Uterus (tissue), 4 donors: ENCODE results near the gene LHPP. TPM values are rescaled to one million over a fixed set of nuclear protein-coding genes. Genes with fewer than 3 reads are reported as not detected.

Experiments
- DNase-seq, 2 donors: peaks; one replicate each; pipeline ENCODE4 v3.0.0-alpha.2; 2019 to 2020
- H3K27ac ChIP-seq, 2 donors: fragments of 200-600 bp; sonication (generic); 1 replicate in 1 of 2; 2 replicates in 1 of 2; pipeline ENCODE4 v1.5.1; 2016 to 2018
- H3K27me3 ChIP-seq, 2 donors: fragments of 200-600 bp; sonication (generic); one replicate each; pipeline ENCODE4 v1.5.1; 2018 to 2019; ENCODE audit warnings: control low read depth in 1 of 2
- H3K36me3 ChIP-seq, 2 donors: fragments of 200-600 bp; sonication (generic); one replicate each; pipeline ENCODE4 v1.5.1; 2019; ENCODE audit warnings: control low read depth in 1 of 2
- H3K4me1 ChIP-seq, 2 donors: fragments of 200-600 bp; sonication (generic); one replicate each; pipeline ENCODE4 v1.5.1; 2018 to 2019; ENCODE audit warnings: control low read depth in 1 of 2
- H3K4me3 ChIP-seq, 2 donors: fragments of 200-600 bp; sonication (generic); 1 replicate in 1 of 2; 2 replicates in 1 of 2; pipeline ENCODE4 v1.5.1; 2018 to 2019; ENCODE audit warnings: mild to moderate bottlenecking in 1 of 2
- H3K9me3 ChIP-seq, 2 donors: fragments of 200-600 bp; sonication (generic); one replicate each; pipeline ENCODE4 v1.5.1; 2019; ENCODE audit warnings: control low read depth in 1 of 2
- CTCF ChIP-seq, 4 experiments: fragments of 200-600 bp in 2 of 4; fragments of 450-650 bp in 2 of 4; sonication (generic) in 2 of 4; IDR thresholded peaks; one replicate each; pipeline ENCODE4 v1.5.1; 2016 to 2019; ENCODE audit warnings: antibody characterized with exemption in 4 of 4, mild to moderate bottlenecking in 2 of 4, moderate library complexity in 1 of 4
- POLR2A ChIP-seq, 2 donors: fragments of 450-650 bp; IDR thresholded peaks; one replicate each; pipeline ENCODE4 v1.6.1; 2016; ENCODE audit warnings: antibody characterized with exemption in 2 of 2, mild to moderate bottlenecking in 1 of 2, moderate library complexity in 1 of 2
- intact Hi-C: fragments of 100-400 bp; cut with DNase I; formaldehyde crosslinking; loops from one replicate; pipeline ENCODE4 v1.15.1; 2023; ENCODE audit warnings: low total_unique reads
- total RNA-seq, 4 donors: library from RNA; depleted of rRNA in 3 of 4; stranded (reverse); fragments of >200 nt in 3 of 4; gene quantifications; one replicate each; pipeline versions ENCODE4 v1.1.0 to v1.2.4, GENCODE V29; 2014 to 2023
- donor health status: DM: yes; HTN: yes; CAD: no.

Gene LHPP
- total RNA-seq, 4 donors from 2014 or later = 0.51 to 23.2 (median 15.3) TPM; not detected in 1

DNA sequence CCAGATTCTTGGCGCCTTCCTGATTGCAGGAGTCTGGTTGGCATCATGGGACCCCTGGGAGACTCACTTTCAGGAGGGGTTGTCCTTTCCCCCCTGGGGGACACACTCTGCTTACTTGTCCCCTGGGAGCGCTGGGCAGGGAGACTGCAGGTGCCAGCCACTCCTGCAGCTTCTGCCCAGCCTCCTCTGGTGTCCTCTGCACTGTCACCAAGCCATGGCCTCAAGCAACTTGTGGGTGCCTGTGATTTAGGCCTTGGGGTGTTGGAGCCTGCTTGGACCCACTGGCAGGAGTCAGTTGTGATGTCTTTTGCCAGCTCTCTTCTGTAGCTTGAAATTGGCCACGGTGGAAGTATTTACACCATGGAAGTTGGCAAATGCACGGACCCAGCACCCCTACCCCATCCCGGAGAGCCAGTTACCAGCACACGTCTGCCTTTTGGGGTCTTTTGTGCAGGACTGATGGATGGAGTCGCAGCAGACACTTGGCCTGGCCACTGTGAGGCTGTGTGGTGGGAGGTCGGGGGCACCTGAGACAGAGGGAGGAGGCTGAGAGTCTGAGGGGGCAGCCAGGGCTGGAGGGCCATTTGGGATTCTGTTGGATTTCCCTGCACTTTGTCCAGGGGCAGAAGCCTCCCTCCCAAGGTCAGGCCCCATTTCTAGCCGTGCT, 104.7 kb downstream of the LHPP start:
- Histone ChIP-seq H3K27me3 (no peaks in the 10 kb centered on the region), H3K4me3 (no peak overlapping the region), H3K27ac (no peak overlapping the region), H3K4me1 (peaks cover 0 to 2% of the 10 kb centered on the region in 2 donors), H3K9me3 (no peaks in the 10 kb centered on the region), H3K36me3 (no peaks in the 10 kb centered on the region)
- intact Hi-C loops = no loop called here
- DNase-seq = no peak
- TF ChIP-seq CTCF (IDR thresholded peaks at IDR 0.05) (no peak), POLR2A (IDR thresholded peaks at IDR 0.05) (no peak)

DNA sequence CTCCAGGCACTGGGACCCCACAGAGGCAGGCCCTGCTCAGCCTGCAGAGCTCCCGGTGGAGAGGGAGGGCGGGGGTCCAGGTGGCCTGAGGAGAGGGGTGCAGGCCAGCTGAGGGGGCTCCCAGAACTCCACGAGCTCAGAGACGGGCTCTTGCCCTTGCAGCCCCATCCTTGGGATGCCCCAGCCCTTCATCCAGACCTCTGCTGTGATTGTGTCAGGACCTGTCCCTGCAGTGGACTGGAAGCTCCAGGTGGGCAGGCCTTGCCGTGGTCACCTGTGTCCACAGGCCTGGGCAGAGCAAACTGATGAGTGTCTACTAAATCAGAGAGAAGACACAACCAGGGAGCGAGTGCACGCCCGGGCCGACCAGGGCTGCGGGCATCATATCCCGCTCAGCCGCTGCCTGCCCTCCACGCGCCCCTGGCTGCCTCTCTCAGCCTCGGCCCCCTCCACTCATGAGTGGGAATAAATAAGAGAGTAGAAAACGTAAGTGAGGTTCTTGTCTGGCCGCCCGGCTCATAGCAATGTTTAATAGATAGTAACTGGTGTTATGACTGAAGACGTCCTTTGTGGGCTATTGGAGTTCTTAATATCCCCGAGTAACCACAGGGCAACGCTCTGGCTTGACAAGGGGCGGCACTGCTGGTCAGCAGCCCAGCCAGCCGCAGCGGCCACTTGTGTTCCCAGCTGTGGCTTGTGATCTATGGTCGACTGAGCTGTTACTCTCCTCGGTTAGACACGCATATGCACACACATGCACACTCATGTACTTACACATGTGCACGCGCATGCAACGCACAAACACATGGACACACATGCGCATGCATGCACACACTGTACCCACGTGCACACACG, 105.6 kb downstream of the LHPP start:
- no peaks in the 10 kb centered on the region for H3K27me3 ChIP-seq
- intact Hi-C loops = no loop called here
- no peaks in the 10 kb centered on the region for H3K36me3 ChIP-seq
- no peak overlapping the region for H3K4me3 ChIP-seq
- H3K4me1 ChIP-seq = no peaks in the 10 kb centered on the region
- no peak for DNase-seq
- no peak overlapping the region for H3K27ac ChIP-seq
- H3K9me3 ChIP-seq = no peaks in the 10 kb centered on the region
- TF ChIP-seq CTCF (IDR thresholded peaks at IDR 0.05) (no peak), POLR2A (IDR thresholded peaks at IDR 0.05) (no peak)

GRCh38 chr10:124568339-124568738, 106.7 kb downstream of the LHPP start:
- DNase-seq = no peak
- TF ChIP-seq POLR2A (IDR thresholded peaks at IDR 0.05) (no peak), CTCF (IDR thresholded peaks at IDR 0.05) (no peak)
- Histone ChIP-seq H3K9me3 (no peaks in the 10 kb centered on the region), H3K27me3 (no peaks in the 10 kb centered on the region), H3K36me3 (no peaks in the 10 kb centered on the region), H3K27ac (no peak overlapping the region), H3K4me3 (no peak overlapping the region), H3K4me1 (no peaks in the 10 kb centered on the region)
- intact Hi-C loops = no loop called here

DNA sequence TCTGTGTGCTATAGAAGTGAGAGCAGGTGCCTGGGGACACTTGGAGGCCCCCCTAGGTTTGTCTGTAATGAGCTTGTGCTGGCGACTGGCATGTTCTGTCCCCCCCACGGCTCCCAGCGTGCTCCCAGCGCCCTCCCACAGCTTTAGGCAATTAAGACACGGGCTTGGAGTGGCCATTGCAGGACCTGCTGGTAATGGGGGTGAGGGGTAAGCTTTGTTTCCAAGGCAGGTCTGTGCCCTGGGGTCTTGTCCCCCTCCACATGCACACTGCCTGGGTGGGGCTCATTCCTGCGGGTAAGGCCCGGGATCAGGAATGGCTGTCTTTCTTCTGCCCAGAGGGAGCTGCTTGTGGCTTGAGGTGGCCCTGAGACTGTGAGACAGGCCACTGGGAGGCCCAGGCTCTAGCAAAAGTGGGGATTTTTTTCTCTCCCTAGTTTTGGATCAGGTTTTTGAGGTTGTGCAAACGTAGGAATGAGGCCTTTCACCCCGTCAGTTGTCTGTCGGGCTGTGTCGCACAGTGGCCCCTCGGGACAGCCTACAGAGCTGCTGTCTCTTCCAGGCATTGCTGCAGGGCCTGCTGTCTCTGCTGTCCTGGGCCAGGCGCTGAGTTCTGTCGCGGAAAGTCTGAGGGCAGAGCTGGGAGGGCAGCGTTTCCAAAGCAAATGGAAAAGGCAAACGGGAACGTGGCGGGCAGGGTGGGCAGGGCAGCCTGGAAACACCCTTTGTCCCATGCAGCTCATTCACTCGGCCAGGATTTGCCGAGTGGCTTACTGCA, 107.4 kb downstream of the LHPP start:
- Histone ChIP-seq H3K9me3 (no peaks in the 10 kb centered on the region), H3K27ac (no peak overlapping the region), H3K4me1 (no peaks in the 10 kb centered on the region), H3K36me3 (no peaks in the 10 kb centered on the region), H3K27me3 (no peaks in the 10 kb centered on the region), H3K4me3 (no peak overlapping the region)
- TF ChIP-seq CTCF (IDR thresholded peaks at IDR 0.05) (no peak), POLR2A (IDR thresholded peaks at IDR 0.05) (no peak)
- intact Hi-C loops = no loop called here
- DNase-seq = no peak
